Hindlimb muscle (tissue), 1 donor: Measurements from ENCODE around the gene RMP24. TPM values are rescaled to one million over a fixed set of nuclear protein-coding genes. Genes with fewer than 3 reads are reported as not detected.

Source experiments
- polyA plus RNA-seq: library from polyadenylated mRNA; unstranded; fragments of 120-200 nt; gene quantifications from one replicate; pipeline ENCODE4 v1.2.1, GENCODE V29; 2013; ENCODE audit not compliant: insufficient read length

RMP24 gene

Other genes with a start within 250 kb of the RMP24 start
- 39.1 TPM for gene RPRD1A, start 94.9 kb downstream of the RMP24 start, polyA plus RNA-seq
- gene SLC39A6, start 156.7 kb downstream of the RMP24 start, polyA plus RNA-seq, result 28.1 TPM
- gene ELP2, start 157.2 kb downstream of the RMP24 start, polyA plus RNA-seq, result 75.7 TPM
- gene MOCOS, start 214.8 kb downstream of the RMP24 start, polyA plus RNA-seq, result 0.10 TPM